GM12878 (cell line): ENCODE results near the gene C19orf81. TPM values are rescaled to one million over a fixed set of nuclear protein-coding genes. Genes with fewer than 3 reads are reported as not detected.

Experiments used
- ATAC-seq: fragments of 200-7000 bp; cut with Tn5 transposase; 3 replicates; pipeline ENCODE4 v1.9.1; 2020; ENCODE audit warnings: mild to moderate bottlenecking, moderate library complexity
- BruUV-seq: library from RNA; stranded (reverse); fragments of 400-500 nt; replicated peaks from 2 replicates; lab custom pipeline; 2021; lab: Mats Ljungman, UMichigan
- CTCF ChIA-PET: fragments of 300-600 bp; sonication (Branson Sonifier 250); formaldehyde crosslinking; extraction: SDS; loops from one replicate; lab custom pipeline; 2021; ENCODE audit warnings: inconsistent platforms; lab: Yijun Ruan, JAX
- POLR2A ChIA-PET: fragments of 350-600 bp; formaldehyde crosslinking; extraction: SDS; loops from one replicate; lab custom pipeline; 2021; ENCODE audit warnings: inconsistent platforms; lab: Charles Lee
- RAD21 ChIA-PET: fragments of 300-600 bp; sonication (Branson Sonifier 250); formaldehyde crosslinking; loops from one replicate; lab custom pipeline; 2023; ENCODE audit warnings: antibody characterized with exemption; ENCODE audit not compliant: unreplicated experiment; lab: Charles Lee
- SMC1A ChIA-PET: fragments of 300-600 bp; sonication (Branson Sonifier 250); formaldehyde crosslinking; loops from one replicate; lab custom pipeline; 2023; ENCODE audit not compliant: unreplicated experiment, uncharacterized antibody; lab: Charles Lee
- DNase-seq: peaks from one replicate; pipeline ENCODE4 v3.0.0-alpha.2; 2011; ENCODE audit warnings: low read depth, low spot score
- FAIRE-seq: peaks from 3 replicates; lab custom pipeline; 2011; peaks lifted over from hg19 to GRCh38; lab: Jason Lieb, UNC
- H2AFZ ChIP-seq: 2 replicates; pipeline ENCODE4 v1.6.0; 2011; ENCODE audit warnings: low read depth, low read length, control low read depth; ENCODE audit not compliant: control insufficient read depth
- H3K27ac ChIP-seq: 2 replicates; pipeline ENCODE4 v1.5.1; 2011; ENCODE audit warnings: control low read depth; ENCODE audit not compliant: control insufficient read depth, insufficient read depth
- H3K27me3 ChIP-seq, 2 experiments: replicated peaks in 1 of 2; 2 replicates each; pipeline versions ENCODE4 v1.6.0 to v1.6.1; 2011; ENCODE audit warnings: low read length in 1 of 2; ENCODE audit not compliant: control insufficient read depth in 2 of 2, insufficient read depth in 2 of 2
- H3K36me3 ChIP-seq, 2 experiments: 2 replicates each; pipeline ENCODE4 v1.5.1; 2011; ENCODE audit warnings: low read length in 1 of 2; ENCODE audit not compliant: control insufficient read depth in 2 of 2, insufficient read depth in 2 of 2
- H3K4me1 ChIP-seq: 2 replicates; pipeline ENCODE4 v1.6.1; 2011; ENCODE audit warnings: mild to moderate bottlenecking, low read length, moderate library complexity, mixed read lengths; ENCODE audit not compliant: control insufficient read depth, insufficient read depth
- H3K4me2 ChIP-seq: 2 replicates; pipeline ENCODE4 v1.6.0; 2011; ENCODE audit warnings: control low read depth; ENCODE audit not compliant: control insufficient read depth, insufficient read depth
- H3K4me3 ChIP-seq: fragments of 200-600 bp; sonication (generic); 2 replicates; pipeline ENCODE4 v1.5.1; 2016
- H3K79me2 ChIP-seq: 2 replicates; pipeline ENCODE4 v1.6.0; 2011; ENCODE audit warnings: low read length; ENCODE audit not compliant: control insufficient read depth, insufficient read depth
- H3K9ac ChIP-seq: 2 replicates; pipeline ENCODE4 v1.8.0; 2011; ENCODE audit warnings: low read length, control low read depth, mixed read lengths; ENCODE audit not compliant: control insufficient read depth, insufficient read depth
- H3K9me3 ChIP-seq: replicated peaks from 3 replicates; pipeline ENCODE4 v1.5.1; 2011; ENCODE audit warnings: mild to moderate bottlenecking, low read length; ENCODE audit not compliant: control insufficient read depth, insufficient read depth
- H4K20me1 ChIP-seq: 2 replicates; pipeline ENCODE4 v1.6.0; 2011; ENCODE audit not compliant: control insufficient read depth, insufficient read depth
- BCL3 ChIP-seq: IDR thresholded peaks from 2 replicates; pipeline ENCODE4 v1.6.1; 2011; ENCODE audit warnings: borderline replicate concordance, low read depth, mild to moderate bottlenecking, moderate library complexity, low read length; ENCODE audit not compliant: insufficient read depth, poor library complexity, severe bottlenecking
- BRCA1 ChIP-seq: IDR thresholded peaks from 2 replicates; pipeline ENCODE4 v1.6.1; 2011; ENCODE audit warnings: low read depth, low read length, improper control_type of control experiment
- DPF2 ChIP-seq: fragments of 450-650 bp; IDR thresholded peaks from 2 replicates; pipeline ENCODE4 v1.6.1; 2017; ENCODE audit warnings: mild to moderate bottlenecking
- HDGF ChIP-seq: fragments of 450-650 bp; IDR thresholded peaks from 2 replicates; pipeline ENCODE4 v1.6.1; 2016; ENCODE audit warnings: antibody characterized with exemption
- KLF5 ChIP-seq: fragments of 450-650 bp; IDR thresholded peaks from 2 replicates; pipeline ENCODE4 v1.6.1; 2014; ENCODE audit warnings: mild to moderate bottlenecking; ENCODE audit not compliant: partially characterized antibody
- SMAD1 ChIP-seq: fragments of 450-650 bp; IDR thresholded peaks from 2 replicates; pipeline ENCODE4 v1.6.1; 2018; ENCODE audit warnings: mild to moderate bottlenecking, low read depth; ENCODE audit not compliant: partially characterized antibody
- SRF ChIP-seq, 2 experiments: IDR thresholded peaks; 2 replicates each; pipeline ENCODE4 v1.6.1; 2011; ENCODE audit warnings: low read depth in 2 of 2, low read length in 2 of 2, mild to moderate bottlenecking in 1 of 2, moderate library complexity in 1 of 2
- WGBS: methylation state at CpG from one replicate; pipeline ENCODE4 v1.1.6; 2016; ENCODE audit warnings: low lambda C conversion rate; ENCODE audit not compliant: insufficient replicate concordance, insufficient coverage; ENCODE audit errors: missing lambda C conversion rate; 5-methylcytosine and 5-hydroxymethylcytosine counted together
- in situ Hi-C: fragments of 300-500 bp; cut with MboI; formaldehyde crosslinking; loops from 9 replicates; pipeline ENCODE4 v1.14.3; 2018; ENCODE audit warnings: mixed read lengths
- intact Hi-C: fragments of 100-400 bp; cut with micrococcal nuclease; formaldehyde crosslinking; loops from one replicate; pipeline ENCODE4 v1.14.2; 2022; ENCODE audit not compliant: unreplicated experiment
- polyA plus RNA-seq, 11 experiments: library from polyadenylated mRNA; depleted of rRNA in 4 of 11; unstranded in 6 of 11; stranded (reverse) in 5 of 11; fragments of >200 nt; fragmentation: Nextera tagmentation in 4 of 11; fragmentation: Illumina TruSeq in 1 of 11; extraction: Ambion mirVana in 4 of 11; extraction: Trizol in 1 of 11; gene quantifications; 1 replicate in 1 of 11; 2 replicates in 10 of 11; pipeline versions ENCODE4 v1.2.1 to v1.2.3, GENCODE V29; 2011 to 2016; ENCODE audit warnings: inconsistent platforms in 2 of 11, missing spikeins in 2 of 11, low read depth in 1 of 11
- total RNA-seq, 4 experiments: library from RNA; depleted of rRNA in 3 of 4; stranded (reverse); fragments of >200 nt in 3 of 4; fragmentation: Illumina TruSeq in 1 of 4; extraction: Trizol in 1 of 4; gene quantifications; 2 replicates each; pipeline versions ENCODE4 v1.2.1 to v1.2.3, GENCODE V29; 2013 to 2021
- TF ChIP-seq, protein P1 (sequence below), 3 experiments: IDR thresholded peaks in 2 of 3; conservative IDR thresholded peaks in 1 of 3; 2 replicates each; pipeline ENCODE4 v1.5.1; 2011; ENCODE audit warnings: low read depth in 3 of 3, low read length in 3 of 3, mild to moderate bottlenecking in 3 of 3, control low read depth in 2 of 3, moderate library complexity in 2 of 3, inconsistent platforms in 1 of 3, mixed read lengths in 1 of 3; ENCODE audit not compliant: control insufficient read depth in 2 of 3, insufficient read depth in 1 of 3; ENCODE audit errors: extremely low read depth in 1 of 3
- TF ChIP-seq, protein P2 (sequence below): fragments of 450-650 bp; IDR thresholded peaks from 2 replicates; pipeline ENCODE4 v1.6.1; 2017; ENCODE audit warnings: borderline replicate concordance
- TF ChIP-seq, protein P3 (sequence below): IDR thresholded peaks from 2 replicates; pipeline ENCODE4 v1.6.1; 2012; ENCODE audit warnings: low read length, inconsistent platforms

Gene C19orf81
- total and polyA plus RNA-seq, 10 of the 15 experiments (the other 5 are each of a cell fraction or from before 2014, with no cell fraction given) = 0.69 TPM; not detected in 9

DNA sequence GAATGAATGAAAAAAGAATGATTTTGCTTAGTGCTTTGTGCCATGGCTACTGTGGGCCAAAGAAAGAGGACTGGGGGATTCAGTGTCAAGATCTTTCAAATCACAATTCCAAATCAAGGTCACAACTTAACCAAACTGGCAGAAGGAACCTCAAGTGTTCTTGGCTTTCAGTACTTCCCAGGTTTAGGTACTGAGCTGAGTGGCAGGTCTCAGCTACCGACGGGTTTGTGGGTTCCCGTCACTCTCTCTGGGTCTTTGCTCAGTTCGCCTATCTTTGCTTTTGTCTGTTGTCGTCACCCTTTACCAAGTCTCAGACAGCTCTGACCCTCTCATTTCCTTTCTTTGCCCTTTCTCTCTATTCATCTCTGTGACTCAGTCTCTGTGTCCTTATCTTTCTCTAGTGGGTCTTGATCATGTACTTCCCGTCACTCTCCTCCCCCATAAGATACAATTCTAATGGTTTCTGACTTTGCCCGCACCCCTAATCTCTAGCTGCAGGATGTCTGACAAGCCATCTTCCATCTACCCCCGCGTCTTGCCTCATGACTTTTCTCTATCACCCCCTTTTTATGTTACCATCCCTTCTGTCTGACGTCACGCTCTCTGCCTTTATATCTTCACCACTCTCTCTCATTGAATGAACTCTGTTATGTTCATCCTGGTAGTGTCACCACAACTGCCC, 47.7 kb upstream of the C19orf81 start:
- intact Hi-C loops = no loop called here
- FAIRE-seq = no peak
- H3K27me3 ChIP-seq = no peaks in the 10 kb centered on the region
- H3K9me3 ChIP-seq = no peaks in the 10 kb centered on the region; the same call in 2 of the 3 replicates
- no peak for TF ChIP-seq BCL3
- CTCF ChIA-PET = no interaction called here
- POLR2A ChIA-PET = no interaction called here
- no peak for ATAC-seq
- H4K20me1 ChIP-seq = no peaks in the 10 kb centered on the region
- RAD21 ChIA-PET = no interaction called here
- H3K4me2 ChIP-seq = no peak overlapping the region
- in situ Hi-C loops = no loop called here
- H2AFZ ChIP-seq = no peak overlapping the region
- H3K9ac ChIP-seq = no peak overlapping the region
- no peak for DNase-seq
- no peaks in the 10 kb centered on the region for H3K79me2 ChIP-seq
- H3K4me3 ChIP-seq = no peak overlapping the region
- SMC1A ChIA-PET = no interaction called here
- BruUV-seq = no TSS peak
- H3K36me3 ChIP-seq = no peaks in the 10 kb centered on the region
- H3K27ac ChIP-seq = no peak overlapping the region
- WGBS = 49% methylated on average over 11 of the region's 11 CpGs
- no peaks in the 10 kb centered on the region for H3K4me1 ChIP-seq

- Histone ChIP-seq H3K9ac (no peak overlapping the region), H3K27me3 (no peaks in the 10 kb centered on the region), H3K4me3 (no peak overlapping the region), H3K27ac (no peak overlapping the region), H2AFZ (no peak overlapping the region), H3K4me2 (no peak overlapping the region), H4K20me1 (no peaks in the 10 kb centered on the region), H3K9me3 (no peaks in the 10 kb centered on the region; the same call in 2 of the 3 replicates), H3K79me2 (no peaks in the 10 kb centered on the region), H3K4me1 (no peaks in the 10 kb centered on the region), H3K36me3 (no peaks in the 10 kb centered on the region)
- POLR2A ChIA-PET = no interaction called here
- 38% methylated on average over 5 of the region's 5 CpGs for WGBS
- RAD21 ChIA-PET = no interaction called here
- DNase-seq = no peak
- no peak for ATAC-seq
- in situ Hi-C loops (no loop called here), intact Hi-C loops (no loop called here)
- CTCF ChIA-PET = no interaction called here
- BruUV-seq = no TSS peak
- no peak for FAIRE-seq
- SMC1A ChIA-PET = interaction anchor here (0.7 kb wide), 1 partner anchor 175 kb away, joined by 3 read pairs; no protein-coding TSS in a partner anchor
- TF ChIP-seq SRF (IDR thresholded peaks at IDR 0.05; ENCODE audit: low read depth in 2 of 2, low read length in 2 of 2) (no peak), BRCA1 (no peak), KLF5 (no peak), DPF2 (no peak), SMAD1 (no peak), HDGF (no peak)
- TF ChIP-seq, protein P1, sequence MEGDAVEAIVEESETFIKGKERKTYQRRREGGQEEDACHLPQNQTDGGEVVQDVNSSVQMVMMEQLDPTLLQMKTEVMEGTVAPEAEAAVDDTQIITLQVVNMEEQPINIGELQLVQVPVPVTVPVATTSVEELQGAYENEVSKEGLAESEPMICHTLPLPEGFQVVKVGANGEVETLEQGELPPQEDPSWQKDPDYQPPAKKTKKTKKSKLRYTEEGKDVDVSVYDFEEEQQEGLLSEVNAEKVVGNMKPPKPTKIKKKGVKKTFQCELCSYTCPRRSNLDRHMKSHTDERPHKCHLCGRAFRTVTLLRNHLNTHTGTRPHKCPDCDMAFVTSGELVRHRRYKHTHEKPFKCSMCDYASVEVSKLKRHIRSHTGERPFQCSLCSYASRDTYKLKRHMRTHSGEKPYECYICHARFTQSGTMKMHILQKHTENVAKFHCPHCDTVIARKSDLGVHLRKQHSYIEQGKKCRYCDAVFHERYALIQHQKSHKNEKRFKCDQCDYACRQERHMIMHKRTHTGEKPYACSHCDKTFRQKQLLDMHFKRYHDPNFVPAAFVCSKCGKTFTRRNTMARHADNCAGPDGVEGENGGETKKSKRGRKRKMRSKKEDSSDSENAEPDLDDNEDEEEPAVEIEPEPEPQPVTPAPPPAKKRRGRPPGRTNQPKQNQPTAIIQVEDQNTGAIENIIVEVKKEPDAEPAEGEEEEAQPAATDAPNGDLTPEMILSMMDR (IDR thresholded peaks at IDR 0.05 in 2 of 3, conservative IDR thresholded peaks at IDR 0.05 in 1 of 3; ENCODE audit: control insufficient read depth in 2 of 3, extremely low read depth in 1 of 3, insufficient read depth in 1 of 3, low read depth in 3 of 3, low read length in 3 of 3) = no peak
- TF ChIP-seq, protein P2, sequence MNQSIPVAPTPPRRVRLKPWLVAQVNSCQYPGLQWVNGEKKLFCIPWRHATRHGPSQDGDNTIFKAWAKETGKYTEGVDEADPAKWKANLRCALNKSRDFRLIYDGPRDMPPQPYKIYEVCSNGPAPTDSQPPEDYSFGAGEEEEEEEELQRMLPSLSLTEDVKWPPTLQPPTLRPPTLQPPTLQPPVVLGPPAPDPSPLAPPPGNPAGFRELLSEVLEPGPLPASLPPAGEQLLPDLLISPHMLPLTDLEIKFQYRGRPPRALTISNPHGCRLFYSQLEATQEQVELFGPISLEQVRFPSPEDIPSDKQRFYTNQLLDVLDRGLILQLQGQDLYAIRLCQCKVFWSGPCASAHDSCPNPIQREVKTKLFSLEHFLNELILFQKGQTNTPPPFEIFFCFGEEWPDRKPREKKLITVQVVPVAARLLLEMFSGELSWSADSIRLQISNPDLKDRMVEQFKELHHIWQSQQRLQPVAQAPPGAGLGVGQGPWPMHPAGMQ = no peak
- TF ChIP-seq, protein P3, sequence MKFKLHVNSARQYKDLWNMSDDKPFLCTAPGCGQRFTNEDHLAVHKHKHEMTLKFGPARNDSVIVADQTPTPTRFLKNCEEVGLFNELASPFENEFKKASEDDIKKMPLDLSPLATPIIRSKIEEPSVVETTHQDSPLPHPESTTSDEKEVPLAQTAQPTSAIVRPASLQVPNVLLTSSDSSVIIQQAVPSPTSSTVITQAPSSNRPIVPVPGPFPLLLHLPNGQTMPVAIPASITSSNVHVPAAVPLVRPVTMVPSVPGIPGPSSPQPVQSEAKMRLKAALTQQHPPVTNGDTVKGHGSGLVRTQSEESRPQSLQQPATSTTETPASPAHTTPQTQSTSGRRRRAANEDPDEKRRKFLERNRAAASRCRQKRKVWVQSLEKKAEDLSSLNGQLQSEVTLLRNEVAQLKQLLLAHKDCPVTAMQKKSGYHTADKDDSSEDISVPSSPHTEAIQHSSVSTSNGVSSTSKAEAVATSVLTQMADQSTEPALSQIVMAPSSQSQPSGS = no peak
These were observed 47.2 kb upstream of the C19orf81 start for GRCh38 chr19:50602089-50602422.
